CD4-positive, alpha-beta T cell treated with Interleukin-1 beta for 1 hour (primary cell): ENCODE results near the gene PEPD.
A peak's percentile ranks its signal among the peaks of the same experiment; 100 is the strongest.

Experiments used
- DNase-seq, 2 donors: peaks; one replicate each; pipeline ENCODE4 v3.0.0-alpha.2; 2020 to 2022

PEPD gene

DNA sequence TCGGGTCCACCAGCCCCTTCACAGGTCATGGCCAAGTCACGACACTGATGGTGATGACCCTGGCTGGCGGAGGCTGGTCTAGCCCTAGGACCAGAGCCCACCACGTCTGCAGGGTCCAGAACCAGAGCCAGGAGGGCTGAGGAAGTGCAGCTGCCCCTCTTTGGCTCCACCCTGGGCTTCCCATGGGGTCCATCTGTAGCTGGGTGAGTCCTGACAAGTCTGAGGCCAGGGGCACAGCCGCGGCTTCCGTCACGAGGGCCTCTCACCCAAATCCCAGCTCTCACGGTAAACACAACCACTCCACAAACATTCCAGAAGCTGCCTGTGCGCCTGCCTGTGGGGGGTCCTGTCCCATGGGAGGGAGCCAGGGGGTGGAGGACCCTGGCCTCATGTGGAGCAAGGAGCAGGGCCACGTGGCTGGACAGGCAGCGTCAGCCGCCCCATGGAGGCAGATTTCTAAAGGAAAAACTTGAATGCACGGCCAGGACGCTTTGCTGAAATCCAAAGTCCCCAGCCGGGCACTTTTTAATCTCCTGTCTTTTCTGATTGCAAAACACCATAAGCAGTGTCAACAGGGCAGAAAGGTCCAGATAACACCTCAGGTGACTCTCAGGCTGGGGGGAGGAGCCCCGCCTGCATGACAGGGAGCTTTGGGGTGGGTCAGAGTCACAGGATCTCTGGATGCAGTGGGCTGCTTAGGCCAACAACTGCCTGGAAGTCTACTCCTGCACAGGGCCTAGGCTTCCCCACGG is 118.2 kb downstream of the PEPD start:
- DNase-seq, result no peak

GRCh38 chr19:33402421-33403220 is 119.0 kb downstream of the PEPD start:
- DNase-seq, result no peak

- no peak for DNase-seq
Observed at GRCh38 chr19:33401683-33402420, 119.7 kb downstream of the PEPD start.

DNA sequence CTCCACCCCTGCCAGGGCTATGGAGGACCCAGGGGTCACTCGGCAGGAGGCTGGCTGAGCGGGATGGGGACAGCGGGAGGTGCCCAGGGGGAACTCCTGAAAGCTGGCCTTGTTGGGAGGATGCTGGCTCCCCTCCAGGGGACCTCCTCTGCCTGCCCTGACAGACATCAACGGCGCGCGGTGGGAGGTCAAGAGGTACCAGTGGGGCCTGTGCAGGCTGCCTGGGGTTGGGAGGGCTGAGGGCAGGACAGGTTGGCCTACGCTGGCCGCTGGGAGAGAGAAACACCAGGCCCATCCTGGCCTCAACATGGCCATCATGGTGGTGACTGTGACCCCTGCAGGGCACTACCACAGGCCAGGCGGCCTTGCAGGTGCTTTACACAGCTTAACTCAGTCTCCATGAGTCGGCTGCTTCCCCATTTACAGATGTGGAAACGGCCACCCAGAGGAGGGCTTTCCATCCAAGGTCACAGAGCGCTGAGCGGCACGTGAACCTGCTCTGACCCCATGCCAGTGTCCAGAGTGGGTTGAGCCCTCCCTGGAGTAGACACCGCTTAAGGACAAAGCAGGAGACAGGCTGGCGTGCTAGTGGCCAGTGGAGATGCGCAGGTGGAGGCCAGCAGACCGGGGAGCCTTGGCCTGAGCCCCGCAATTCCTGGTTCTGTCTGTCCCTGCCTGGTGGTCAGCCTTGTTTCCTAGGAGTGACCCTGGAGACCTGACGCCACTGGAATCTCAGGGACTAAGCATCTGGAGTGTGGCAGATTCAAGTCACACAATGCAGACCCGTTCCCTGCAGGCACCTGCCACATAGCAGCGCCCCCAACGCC is 120.5 kb downstream of the PEPD start:
- no peak for DNase-seq

DNA sequence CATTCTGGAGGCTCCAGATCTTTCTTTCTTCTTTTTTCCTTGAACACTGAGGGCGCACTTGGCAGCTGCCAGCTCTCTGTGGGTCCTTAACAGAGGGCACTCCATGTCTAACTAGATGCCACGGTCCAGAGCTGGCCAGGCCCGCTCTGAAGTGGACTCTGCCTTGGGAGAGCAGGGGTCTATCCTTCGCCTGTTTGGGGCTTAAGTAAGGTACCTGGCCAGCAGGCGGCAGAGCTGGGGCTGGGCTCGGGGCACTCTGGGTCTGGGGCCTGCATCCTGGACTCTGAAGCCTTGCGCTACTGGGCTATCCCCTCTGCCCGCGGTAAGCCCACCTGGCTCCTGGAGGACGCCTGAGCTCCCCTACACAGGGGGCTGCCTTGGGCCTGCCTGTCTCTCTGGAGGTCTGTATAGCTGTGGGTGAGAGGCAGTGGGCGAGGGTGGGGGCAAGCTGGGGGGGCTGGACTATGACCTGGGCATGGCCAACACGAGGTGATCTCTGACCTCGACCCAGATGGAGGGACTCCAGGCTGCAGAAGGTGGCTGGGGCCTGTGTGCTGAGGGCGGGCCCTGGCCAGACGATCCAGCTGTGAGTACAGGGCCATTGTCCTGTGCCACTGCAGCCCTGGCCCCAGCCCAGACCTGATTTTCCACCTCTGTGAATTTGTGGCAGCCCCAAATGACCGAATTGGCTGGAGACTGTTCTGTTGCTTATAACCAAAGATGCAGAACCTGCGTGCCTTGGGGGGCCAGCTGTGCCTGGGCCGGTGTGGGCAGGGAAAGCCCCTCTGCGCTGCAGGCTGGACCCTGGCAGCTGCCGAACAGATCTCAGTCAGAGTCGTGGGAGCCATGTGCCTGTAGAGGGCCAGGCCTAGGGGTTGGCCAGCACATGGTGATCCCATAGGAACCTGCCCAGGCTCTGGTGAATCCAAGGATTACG is 121.6 kb downstream of the PEPD start:
- no peak for DNase-seq

DNA sequence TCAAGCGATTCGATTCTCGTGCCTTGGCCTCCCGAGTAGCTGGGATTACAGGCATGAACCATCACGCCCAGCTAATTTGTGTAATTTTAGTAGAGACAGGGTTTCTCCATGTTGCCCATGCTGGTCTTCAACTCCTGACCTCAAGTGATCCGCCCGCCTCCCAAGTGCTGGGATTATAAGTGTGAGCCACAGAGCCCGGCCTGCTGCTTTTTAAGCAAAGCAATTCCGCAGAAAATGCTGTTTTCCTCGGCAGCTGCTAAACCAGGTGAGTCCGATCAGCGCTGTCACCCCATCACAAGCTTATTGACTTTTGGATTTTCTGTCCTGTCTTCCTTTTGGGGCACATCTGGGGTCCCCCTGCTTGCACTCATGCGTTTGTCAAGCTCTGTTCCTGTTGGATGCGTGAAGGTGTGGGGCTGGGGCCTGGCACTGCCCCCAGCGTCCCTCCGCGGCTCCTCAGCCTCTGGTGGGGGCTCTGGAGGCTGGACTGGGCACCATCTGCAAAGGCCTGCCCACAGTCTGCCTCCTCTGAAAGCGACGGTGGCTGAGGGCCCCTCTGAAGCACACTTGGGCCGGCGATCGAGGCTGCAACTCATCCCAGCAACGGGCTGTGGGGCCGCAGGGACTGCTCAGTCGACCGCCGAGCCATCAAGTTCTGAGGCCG is 122.4 kb downstream of the PEPD start:
- DNase-seq, result no peak

DNA sequence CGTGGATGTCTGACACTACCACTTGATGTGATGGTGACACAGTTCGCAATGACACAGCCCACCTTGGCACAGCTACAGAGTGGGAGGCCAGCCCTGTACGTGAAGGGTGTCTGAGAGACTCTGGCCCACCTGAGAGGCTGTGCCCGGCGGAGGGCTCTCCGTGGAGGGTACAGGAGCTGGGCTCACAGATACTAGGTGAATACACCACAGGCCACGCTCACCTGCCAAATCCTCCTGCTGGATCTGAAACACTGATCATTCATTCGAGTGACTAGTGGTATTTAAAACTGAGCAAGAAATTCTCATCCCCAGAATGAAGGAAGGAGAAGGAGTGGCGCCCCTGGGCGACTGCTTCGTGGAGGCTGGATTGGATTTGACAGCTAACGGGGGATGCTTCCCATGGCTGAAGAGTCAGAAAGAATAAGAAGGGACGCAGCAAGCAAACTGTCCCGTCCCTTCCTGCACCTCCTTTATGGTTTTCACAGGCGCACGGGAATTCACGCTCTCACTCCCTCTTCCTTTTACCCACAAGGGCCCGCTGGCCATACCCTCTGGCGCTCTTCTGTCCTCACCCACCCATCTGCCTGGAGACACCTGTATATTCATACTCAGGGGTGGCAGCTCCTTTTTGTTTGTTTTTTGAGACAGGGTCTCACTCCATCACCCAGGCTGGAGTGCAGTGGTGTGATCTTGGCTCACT is 123.1 kb downstream of the PEPD start:
- DNase-seq, result no peak

DNA sequence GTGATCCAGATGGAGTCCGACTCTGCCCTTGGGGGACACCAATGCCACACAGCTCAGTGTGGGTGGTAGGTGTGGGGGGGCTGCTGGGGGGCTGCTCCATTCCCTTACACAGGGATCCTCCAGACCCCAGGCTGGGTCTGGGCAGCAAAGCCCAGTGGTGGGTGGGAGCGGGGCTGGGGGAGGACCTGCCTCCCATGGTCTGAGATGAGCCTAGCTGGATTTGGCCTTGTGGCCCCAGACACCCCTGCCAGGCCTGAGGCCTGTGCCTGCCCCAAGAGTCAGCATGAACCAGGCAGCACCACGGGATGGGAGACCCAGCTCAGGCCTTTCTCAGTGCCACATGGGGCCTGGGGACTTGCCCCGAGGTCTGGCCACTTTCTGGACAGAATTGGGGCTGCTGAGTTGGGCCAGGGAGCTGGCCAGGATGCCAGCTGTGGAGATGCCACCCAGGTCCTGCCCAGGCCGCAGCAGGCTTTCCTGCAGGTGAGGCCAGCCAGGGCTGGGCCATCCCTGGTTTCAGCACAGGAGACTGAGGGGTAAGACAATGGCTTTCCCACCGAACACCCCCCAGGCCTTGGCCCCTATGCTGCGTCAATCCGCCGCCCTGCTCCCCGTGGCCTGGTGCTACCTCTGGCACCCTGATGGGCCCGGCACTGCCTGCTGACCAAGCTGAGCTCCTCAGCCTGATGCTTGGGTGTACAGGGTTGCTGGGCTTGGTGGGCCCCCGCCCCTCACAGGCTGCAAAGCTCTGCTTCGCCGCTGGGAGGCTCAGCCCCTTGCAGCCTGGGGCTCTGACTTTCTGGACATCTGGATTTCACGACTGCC is 123.8 kb downstream of the PEPD start:
- DNase-seq, result no peak

DNA sequence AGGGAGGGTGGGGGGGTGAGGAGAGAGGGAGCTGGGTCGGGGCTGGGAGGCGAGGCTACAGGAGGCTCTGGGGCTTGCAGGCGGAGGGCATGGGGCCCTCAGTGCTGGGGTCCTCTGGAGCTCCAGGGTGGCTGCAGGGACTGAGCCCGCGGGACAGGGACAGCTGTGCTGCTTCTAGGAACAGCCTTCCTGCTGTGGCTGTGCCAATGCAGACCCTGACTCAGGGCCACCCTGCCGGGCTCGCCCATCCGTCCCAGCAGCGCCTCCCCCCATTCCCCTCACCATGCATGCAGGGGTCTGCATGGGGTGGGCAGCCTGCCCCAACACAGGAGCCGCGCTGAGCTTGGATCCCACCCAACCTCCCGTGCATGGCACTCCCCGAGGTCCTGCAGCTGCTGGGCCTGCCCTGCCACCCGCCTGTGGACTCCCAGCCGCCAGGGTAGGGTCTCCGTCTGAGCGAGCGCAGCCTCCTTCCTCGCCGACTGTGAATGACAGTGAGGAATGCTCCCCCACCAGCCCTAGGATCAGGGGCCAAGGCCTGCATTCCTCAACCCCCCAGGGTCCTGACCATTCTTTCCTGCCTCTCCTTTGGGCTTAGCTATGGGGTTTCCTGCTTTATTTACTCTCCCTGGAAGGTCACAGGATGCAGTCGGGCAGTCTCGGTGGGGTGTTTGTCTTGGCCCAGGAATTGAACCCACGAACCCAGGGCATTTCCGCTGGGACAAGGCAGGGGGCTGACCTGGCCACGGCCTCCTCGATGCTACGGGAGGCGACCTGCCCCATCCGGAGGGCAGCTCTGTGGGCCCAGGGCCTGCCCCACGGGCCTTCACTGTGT is 124.7 kb downstream of the PEPD start:
- no peak for DNase-seq

DNA sequence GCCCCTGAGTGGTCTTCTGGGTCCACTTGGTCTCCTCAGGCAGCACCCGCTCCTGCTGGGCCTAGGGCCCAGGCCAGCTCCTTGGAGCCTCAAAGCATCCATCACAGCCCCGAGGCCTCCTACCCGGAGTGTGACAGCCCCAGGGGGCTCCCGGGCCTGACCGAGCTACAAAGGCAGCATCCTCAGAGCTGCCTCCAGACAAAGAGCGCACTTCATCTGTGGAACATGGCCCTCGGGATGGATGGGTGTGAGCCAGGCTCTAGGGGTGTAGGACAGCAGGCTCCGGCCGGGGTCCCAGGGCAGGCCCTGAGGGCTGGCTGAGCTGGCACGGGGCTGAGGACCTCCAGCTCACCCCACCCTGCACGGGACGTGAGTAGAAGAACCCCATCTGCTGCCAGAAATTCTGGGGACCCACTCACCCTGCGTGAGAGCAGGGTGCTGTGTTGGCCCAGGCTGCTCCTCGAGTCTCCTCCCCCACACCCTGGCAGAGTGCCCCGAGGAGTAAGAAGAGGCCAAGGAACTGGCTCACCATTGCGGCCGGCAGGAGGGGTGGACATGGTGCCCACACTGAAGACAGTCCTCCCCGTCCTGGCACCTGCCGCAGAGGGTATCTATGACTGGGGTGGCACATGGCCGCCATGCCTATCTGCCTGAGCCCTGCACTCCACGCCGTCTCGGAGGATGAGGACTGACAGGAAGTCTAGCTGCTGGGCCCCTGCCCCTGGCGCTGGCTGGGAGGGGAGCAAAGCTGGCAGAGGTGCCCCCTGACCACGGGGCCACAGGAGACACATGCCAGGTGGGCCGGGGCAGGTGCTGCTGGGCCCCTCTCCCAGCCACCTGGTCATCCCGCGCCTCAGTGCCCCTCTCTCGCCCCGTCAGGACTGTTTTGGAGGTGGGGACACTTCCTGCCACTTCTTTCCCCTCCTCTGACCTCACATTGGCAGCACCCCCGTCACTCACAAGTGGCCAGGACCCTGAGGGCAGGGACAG is 125.7 kb downstream of the PEPD start:
- no peak for DNase-seq

- DNase-seq, result no peak
Observed at GRCh38 chr19:33394723-33395560, 126.6 kb downstream of the PEPD start.

DNA sequence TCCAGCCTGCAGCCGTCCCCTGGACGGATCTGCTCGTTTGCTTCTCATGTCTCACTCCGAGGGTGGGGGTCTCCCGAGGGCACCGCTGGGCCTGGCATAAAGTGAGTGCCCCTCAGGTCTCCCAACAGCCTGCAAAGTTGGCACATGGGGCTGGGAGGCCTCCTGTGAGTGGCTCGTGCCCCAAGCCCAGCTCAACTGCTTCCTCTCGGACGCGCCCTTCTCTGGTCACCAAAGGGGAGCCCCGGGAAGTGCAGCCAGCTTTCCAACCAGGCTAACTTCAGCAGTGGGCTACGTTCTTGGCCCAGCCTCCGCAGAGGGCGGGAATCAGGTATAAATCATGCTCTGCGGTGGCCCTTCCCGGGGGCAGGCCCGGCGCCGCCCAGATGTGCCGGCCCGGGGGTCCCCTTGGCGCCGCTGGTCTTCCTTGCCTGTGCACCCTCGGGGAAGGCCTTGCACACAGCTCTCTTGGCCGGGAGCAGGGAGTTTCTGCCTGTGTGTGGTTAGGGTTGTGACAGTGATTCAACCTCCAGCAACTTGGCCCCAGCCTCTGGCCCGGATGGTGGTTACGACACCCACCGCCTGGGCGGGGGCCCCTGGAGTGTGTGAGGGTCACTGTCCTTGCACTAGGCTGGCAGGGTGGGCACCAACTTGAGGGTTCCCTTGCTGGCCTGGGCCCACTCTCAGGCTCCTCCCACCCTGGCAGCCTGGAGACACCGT is 127.4 kb downstream of the PEPD start:
- DNase-seq, result peak in 1 of 2 donors; percentile 36

GRCh38 chr19:33393286-33394005 is 128.1 kb downstream of the PEPD start:
- DNase-seq, result no peak
